GM23338 (cell line): Measurements from ENCODE around the gene INO80. TPM values are rescaled to one million over a fixed set of nuclear protein-coding genes. Genes with fewer than 3 reads are reported as not detected.

Source experiments
- ATAC-seq: fragments of 200-7000 bp; cut with Tn5 transposase; 3 replicates; pipeline ENCODE4 v1.9.1; 2020
- DNase-seq: peaks from one replicate; pipeline ENCODE4 v3.0.0-alpha.2; 2015; ENCODE audit warnings: low spot score
- H2AFZ ChIP-seq: fragments of 200-600 bp; sonication (generic); 2 replicates; pipeline ENCODE4 v1.8.0; 2016; ENCODE audit warnings: antibody characterized with exemption, mild to moderate bottlenecking, moderate library complexity
- H3F3A ChIP-seq: fragments of 200-600 bp; sonication (generic); replicated peaks from 2 replicates; pipeline ENCODE4 v1.8.0; 2017; ENCODE audit warnings: antibody characterized with exemption, mixed run types, low read depth
- H3K27ac ChIP-seq: fragments of 200-600 bp; sonication (generic); 2 replicates; pipeline ENCODE4 v1.6.1; 2016; ENCODE audit warnings: low read depth
- H3K27me3 ChIP-seq: fragments of 200-600 bp; sonication (generic); 2 replicates; pipeline ENCODE4 v1.8.0; 2016; ENCODE audit warnings: mild to moderate bottlenecking, mixed run types, moderate library complexity; ENCODE audit not compliant: insufficient read depth
- H3K36me3 ChIP-seq: fragments of 200-600 bp; sonication (generic); 2 replicates; pipeline ENCODE4 v1.8.0; 2016; ENCODE audit warnings: mild to moderate bottlenecking; ENCODE audit not compliant: insufficient read depth
- H3K4me1 ChIP-seq: fragments of 200-600 bp; sonication (generic); 2 replicates; pipeline ENCODE4 v1.8.0; 2016; ENCODE audit warnings: mild to moderate bottlenecking, moderate library complexity; ENCODE audit not compliant: insufficient read depth
- H3K4me2 ChIP-seq: fragments of 200-600 bp; sonication (generic); 2 replicates; pipeline ENCODE4 v1.7.1; 2017; ENCODE audit warnings: mixed run types
- H3K4me3 ChIP-seq: fragments of 200-600 bp; sonication (generic); 2 replicates; pipeline ENCODE4 v1.6.1; 2016; ENCODE audit warnings: mixed run types
- H3K79me2 ChIP-seq: fragments of 200-600 bp; sonication (generic); replicated peaks from 2 replicates; pipeline ENCODE4 v1.8.0; 2017; ENCODE audit warnings: mild to moderate bottlenecking; ENCODE audit not compliant: insufficient read depth
- H3K9me2 ChIP-seq: fragments of 200-600 bp; sonication (generic); 2 replicates; pipeline ENCODE4 v1.8.0; 2017; ENCODE audit not compliant: insufficient read depth
- H4K20me1 ChIP-seq: fragments of 200-600 bp; sonication (generic); replicated peaks from 2 replicates; pipeline ENCODE4 v1.8.0; 2017; ENCODE audit warnings: mild to moderate bottlenecking; ENCODE audit not compliant: insufficient read depth
- H3K27ac Mint-ChIP-seq: 2 replicates; pipeline ENCODE4 v1.8.0; 2020; ENCODE audit warnings: inconsistent platforms, mild to moderate bottlenecking, moderate library complexity, mixed read lengths
- H3K27me3 Mint-ChIP-seq: 3 replicates; pipeline ENCODE4 v1.8.0; 2022; ENCODE audit warnings: low read depth, mild to moderate bottlenecking, moderate library complexity, mixed read lengths, inconsistent platforms; ENCODE audit not compliant: insufficient read depth, poor library complexity
- H3K36me3 Mint-ChIP-seq: 3 replicates; pipeline ENCODE4 v1.8.0; 2021; ENCODE audit warnings: low read depth, mild to moderate bottlenecking, inconsistent platforms, moderate library complexity, mixed read lengths
- H3K4me1 Mint-ChIP-seq: 3 replicates; pipeline ENCODE4 v1.8.0; 2020; ENCODE audit warnings: mild to moderate bottlenecking, inconsistent platforms, mixed read lengths
- H3K4me3 Mint-ChIP-seq: 3 replicates; pipeline ENCODE4 v1.8.0; 2021; ENCODE audit warnings: moderate library complexity, mild to moderate bottlenecking, inconsistent platforms, mixed read lengths
- H3K9me3 Mint-ChIP-seq: 3 replicates; pipeline ENCODE4 v1.8.0; 2020; ENCODE audit warnings: moderate library complexity, mild to moderate bottlenecking, inconsistent platforms, mixed read lengths
- CREB1 ChIP-seq: fragments of 250-450 bp; sonication (Bioruptor Pico); IDR thresholded peaks from 2 replicates; pipeline ENCODE4 v1.5.0; 2020; ENCODE audit warnings: low read depth, mild to moderate bottlenecking, moderate library complexity
- ETS1 ChIP-seq: IDR thresholded peaks from 2 replicates; pipeline ENCODE4 v1.6.1; 2016; ENCODE audit warnings: antibody characterized with exemption
- EZH2phosphoT487 ChIP-seq: fragments of 200-600 bp; sonication (generic); IDR thresholded peaks from one replicate; pipeline ENCODE4 v1.8.1; 2018; ENCODE audit warnings: antibody characterized with exemption; ENCODE audit not compliant: unreplicated experiment
- JUNB ChIP-seq: IDR thresholded peaks from one replicate; pipeline ENCODE4 v1.6.1; 2016; ENCODE audit warnings: antibody characterized with exemption; ENCODE audit not compliant: unreplicated experiment
- NANOG ChIP-seq: IDR thresholded peaks from 2 replicates; pipeline ENCODE4 v1.6.1; 2016; ENCODE audit warnings: antibody characterized with exemption, borderline replicate concordance
- STAT1 ChIP-seq: IDR thresholded peaks from one replicate; pipeline ENCODE4 v1.6.1; 2016; ENCODE audit warnings: antibody characterized with exemption; ENCODE audit not compliant: unreplicated experiment
- ZNF331 ChIP-seq: fragments of 250-450 bp; sonication (Bioruptor Pico); IDR thresholded peaks from 2 replicates; pipeline ENCODE4 v1.5.0; 2020; ENCODE audit warnings: low read depth, mild to moderate bottlenecking, moderate library complexity
- ZNF462 ChIP-seq: fragments of 250-450 bp; sonication (Bioruptor Pico); IDR thresholded peaks from 2 replicates; pipeline ENCODE4 v1.5.0; 2020; ENCODE audit warnings: mild to moderate bottlenecking, moderate library complexity
- polyA plus RNA-seq: library from polyadenylated mRNA; unstranded; fragments of >200 nt; fragmentation: Nextera tagmentation; extraction: Ambion mirVana; gene quantifications from 2 replicates; pipeline ENCODE4 v1.2.1, GENCODE V29; 2016
- total RNA-seq: library from RNA; depleted of rRNA; stranded (reverse); fragments of >200 nt; shearing (Covaris generic); gene quantifications from 2 replicates; pipeline ENCODE4 v1.2.3, GENCODE V29; 2014

INO80 gene
- total and polyA plus RNA-seq, 2 experiments from 2014 or later = 6.5 to 24.9 TPM

GRCh38 chr15:41124058-41124457 lies 8.0 kb upstream of the INO80 start (continued):
- TF ChIP-seq ZNF462 (CRISPR knock-in tag) = no peak
- TF ChIP-seq STAT1 = no peak
- no peak for TF ChIP-seq JUNB
- no peak for TF ChIP-seq EZH2phosphoT487
- TF ChIP-seq ETS1 = no peak
- no peak for TF ChIP-seq ZNF331 (CRISPR knock-in tag)

- H3K79me2 ChIP-seq = no peaks in the 10 kb centered on the region
- no peak overlapping the region for H3K4me3 ChIP-seq
- H3K4me1 ChIP-seq = no peaks in the 10 kb centered on the region
- H3K9me2 ChIP-seq = no peaks in the 10 kb centered on the region
- H2AFZ ChIP-seq = no peak overlapping the region
- DNase-seq (no peak), ATAC-seq (no peak)
- no peak overlapping the region for H3K4me2 ChIP-seq
- TF ChIP-seq NANOG = no peak
- TF ChIP-seq JUNB = no peak
- no peak for TF ChIP-seq CREB1 (CRISPR knock-in tag)
- no peak for TF ChIP-seq ETS1
- no peaks in the 10 kb centered on the region for H3K27me3 ChIP-seq
- no peaks in the 10 kb centered on the region for H4K20me1 ChIP-seq
- no peaks in the 10 kb centered on the region for H3K36me3 Mint-ChIP-seq
- H3K4me1 Mint-ChIP-seq = no peaks in the 10 kb centered on the region
- H3K27ac ChIP-seq = no peak overlapping the region
- peaks cover 3% of the 10 kb centered on the region for H3K27me3 Mint-ChIP-seq
- no peak overlapping the region for H3K27ac Mint-ChIP-seq
- H3K9me3 Mint-ChIP-seq = no peaks in the 10 kb centered on the region
- no peak overlapping the region for H3K4me3 Mint-ChIP-seq
- H3F3A ChIP-seq = no peaks in the 10 kb centered on the region
- no peaks in the 10 kb centered on the region for H3K36me3 ChIP-seq
Observed at GRCh38 chr15:41122849-41123248, 6.8 kb upstream of the INO80 start.
